Astrocyte (in vitro differentiated cells and primary cell): ENCODE data around the gene SELENOK.

Experiments
- EZH2 ChIP-seq: IDR thresholded peaks from 2 replicates; pipeline ENCODE4 v1.6.1; 2012; ENCODE audit warnings: mild to moderate bottlenecking, low read length, inconsistent platforms; ENCODE audit not compliant: insufficient read depth
- TF ChIP-seq, protein P1 (sequence below): IDR thresholded peaks from 2 replicates; pipeline ENCODE4 v1.5.1; 2011; ENCODE audit warnings: low read depth, mild to moderate bottlenecking, inconsistent platforms, low read length, moderate library complexity; ENCODE audit not compliant: insufficient read depth

- TF ChIP-seq EZH2 = no peak
- TF ChIP-seq, protein P1, sequence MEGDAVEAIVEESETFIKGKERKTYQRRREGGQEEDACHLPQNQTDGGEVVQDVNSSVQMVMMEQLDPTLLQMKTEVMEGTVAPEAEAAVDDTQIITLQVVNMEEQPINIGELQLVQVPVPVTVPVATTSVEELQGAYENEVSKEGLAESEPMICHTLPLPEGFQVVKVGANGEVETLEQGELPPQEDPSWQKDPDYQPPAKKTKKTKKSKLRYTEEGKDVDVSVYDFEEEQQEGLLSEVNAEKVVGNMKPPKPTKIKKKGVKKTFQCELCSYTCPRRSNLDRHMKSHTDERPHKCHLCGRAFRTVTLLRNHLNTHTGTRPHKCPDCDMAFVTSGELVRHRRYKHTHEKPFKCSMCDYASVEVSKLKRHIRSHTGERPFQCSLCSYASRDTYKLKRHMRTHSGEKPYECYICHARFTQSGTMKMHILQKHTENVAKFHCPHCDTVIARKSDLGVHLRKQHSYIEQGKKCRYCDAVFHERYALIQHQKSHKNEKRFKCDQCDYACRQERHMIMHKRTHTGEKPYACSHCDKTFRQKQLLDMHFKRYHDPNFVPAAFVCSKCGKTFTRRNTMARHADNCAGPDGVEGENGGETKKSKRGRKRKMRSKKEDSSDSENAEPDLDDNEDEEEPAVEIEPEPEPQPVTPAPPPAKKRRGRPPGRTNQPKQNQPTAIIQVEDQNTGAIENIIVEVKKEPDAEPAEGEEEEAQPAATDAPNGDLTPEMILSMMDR = no peak
Measured at GRCh38 chr3:53900666-53901331, 9.1 kb upstream of the SELENOK start.
